Measurements from ENCODE around the gene MAD1L1.

DNA sequence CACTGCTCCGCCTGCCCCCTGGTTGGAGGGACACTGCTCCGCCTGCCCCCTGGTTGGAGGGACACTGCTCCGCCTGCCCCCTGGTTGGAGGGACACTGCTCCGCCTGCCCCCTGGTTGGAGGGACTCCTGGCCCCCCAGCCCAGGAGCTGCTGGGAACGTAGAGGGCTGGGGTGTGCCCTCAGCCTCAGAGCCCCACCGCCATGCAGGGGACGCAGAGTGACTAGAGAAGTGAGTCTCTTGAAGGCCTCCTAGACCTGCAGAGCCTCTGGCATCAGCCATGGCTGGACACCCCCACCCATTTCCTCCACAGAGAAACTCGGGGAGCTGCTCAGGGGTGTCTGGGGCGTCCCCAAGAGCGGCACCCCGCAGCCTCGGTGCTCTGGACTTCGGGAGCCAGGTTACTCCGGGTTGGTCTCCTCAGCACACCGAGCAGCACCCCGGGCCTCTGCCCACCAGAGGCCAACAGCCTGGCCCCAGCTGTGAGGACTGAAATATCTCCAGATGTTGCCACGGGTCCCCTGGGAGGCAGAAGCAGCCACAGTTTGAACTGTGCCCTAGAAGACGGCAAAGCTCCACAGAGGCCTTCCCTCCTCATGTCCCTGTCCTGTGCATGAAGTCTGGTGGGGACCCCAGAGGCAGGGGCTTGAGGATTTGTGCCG is 370.8 kb downstream of the MAD1L1 start:
- TF ChIP-seq POLR2AphosphoS5 (IDR thresholded peaks at IDR 0.05; ENCODE audit: borderline replicate concordance, low read depth, low read length) (no peak), EZH2 (IDR thresholded peaks at IDR 0.05) (no peak), FOXP2 (optimal IDR thresholded peaks at IDR 0.05; ENCODE audit: control extremely low read depth, extremely low read length, insufficient read depth) (no peak)
